NCI-H1417 (cell line): Measurements from ENCODE around the gene TBC1D22A.
A peak's percentile ranks its signal among the peaks of the same experiment; 100 is the strongest.
"Not testable (repeated sequence)": the region's sequence is repeated elsewhere in the genome, so short reads cannot be mapped to it uniquely, and the experiment has no call there.

Experiments used
- DNase-seq, 3 experiments: peaks; one replicate each; lab custom pipeline; 2025; lab: John Stamatoyannopoulos, UW

TBC1D22A gene

DNA sequence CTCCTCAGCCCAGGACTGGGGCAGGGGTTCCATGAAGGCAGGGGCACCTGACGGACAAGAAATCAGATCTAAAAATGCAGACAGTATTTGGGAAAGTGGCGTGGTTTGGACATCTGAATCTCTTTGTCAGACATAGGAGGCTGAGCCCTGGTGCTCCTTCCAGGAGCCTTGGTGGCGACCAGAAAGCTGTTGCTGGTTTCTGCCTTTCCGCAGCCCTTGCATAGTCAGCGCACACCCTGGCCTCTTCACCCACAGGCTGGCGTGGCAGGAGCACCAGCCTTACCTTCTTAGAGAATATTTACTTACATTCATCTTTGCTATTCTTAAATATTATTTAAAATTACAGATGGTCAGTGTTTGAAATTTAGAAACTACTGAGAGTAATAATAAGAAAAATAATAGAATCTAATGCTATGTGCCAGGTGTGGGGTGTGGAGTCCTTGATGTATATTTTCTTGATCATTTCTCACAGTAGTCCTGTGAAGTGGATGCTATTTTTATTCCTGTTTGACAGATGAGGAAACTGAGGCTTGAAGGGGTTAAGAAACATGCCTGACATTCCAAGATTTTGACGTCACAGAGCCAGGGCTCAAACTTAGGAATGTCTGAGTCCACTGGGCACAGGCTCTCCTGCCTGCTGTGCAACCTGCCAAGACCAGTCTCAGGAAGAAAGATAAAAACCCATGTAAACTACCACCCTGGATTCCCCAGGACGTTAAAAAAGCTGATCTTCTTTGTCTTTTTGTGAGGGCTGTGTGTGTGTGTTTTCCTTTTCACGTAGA lies 51.6 kb downstream of the TBC1D22A start:
- no peak for DNase-seq

DNA sequence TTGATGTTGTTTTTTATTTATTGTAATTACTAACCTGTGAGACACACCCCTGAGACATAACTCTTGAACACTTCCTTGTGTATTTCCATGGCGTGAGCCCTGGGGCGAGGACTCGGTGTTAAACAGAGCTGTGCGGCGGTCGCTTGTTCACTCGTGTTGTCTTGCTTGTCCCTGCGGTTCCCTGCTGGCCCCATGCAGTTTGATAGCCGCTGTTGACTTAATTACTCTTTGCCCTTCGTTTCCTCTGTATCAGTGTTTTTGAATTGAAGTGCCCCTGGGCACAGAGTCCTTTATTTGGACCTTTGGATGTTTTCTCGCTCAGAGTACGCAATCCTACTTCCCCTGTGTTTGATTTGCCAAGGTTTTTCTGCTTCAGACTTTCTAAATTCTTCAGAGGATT lies 52.7 kb downstream of the TBC1D22A start:
- peak in 1 of 3 experiments; percentile 4 for DNase-seq

DNA sequence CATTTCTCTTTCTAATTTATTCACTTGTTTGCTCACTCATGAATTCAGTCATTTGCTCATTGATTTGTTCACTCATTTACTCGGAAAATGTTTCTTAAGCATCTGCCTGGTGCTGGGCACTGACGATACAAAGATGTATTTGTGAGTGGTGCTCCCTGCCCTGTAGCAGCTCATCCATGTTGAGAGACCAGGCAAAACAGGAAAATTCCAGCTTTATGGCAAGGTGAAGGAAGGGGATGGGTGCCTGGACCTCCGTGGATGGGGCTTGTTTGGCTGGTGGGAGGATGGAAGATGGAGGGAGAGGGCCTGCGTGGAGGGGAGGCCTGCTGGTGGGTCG lies 53.1 kb downstream of the TBC1D22A start:
- DNase-seq = no peak

GRCh38 chr22:46815896-46816731 lies 53.7 kb downstream of the TBC1D22A start:
- no peak for DNase-seq

DNA sequence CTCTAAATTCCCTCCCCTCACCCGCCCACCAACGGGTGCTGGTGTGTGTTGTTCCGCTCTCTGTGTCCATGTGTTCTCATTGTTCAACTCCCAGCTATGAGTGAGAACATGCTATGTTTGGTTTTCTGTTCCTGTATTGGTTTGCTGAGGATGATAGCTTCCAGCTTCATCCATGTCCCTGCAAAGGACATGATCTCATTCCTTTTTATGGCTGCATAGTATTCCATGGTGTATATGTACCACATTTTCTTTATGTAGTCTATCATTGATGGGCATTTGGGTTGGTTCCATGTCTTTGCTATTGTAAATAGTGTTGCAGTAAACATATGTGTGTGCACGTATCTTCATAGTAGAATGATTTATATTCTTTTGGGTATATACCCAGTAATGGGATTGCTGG lies 54.9 kb downstream of the TBC1D22A start:
- DNase-seq = not testable (repeated sequence)

DNA sequence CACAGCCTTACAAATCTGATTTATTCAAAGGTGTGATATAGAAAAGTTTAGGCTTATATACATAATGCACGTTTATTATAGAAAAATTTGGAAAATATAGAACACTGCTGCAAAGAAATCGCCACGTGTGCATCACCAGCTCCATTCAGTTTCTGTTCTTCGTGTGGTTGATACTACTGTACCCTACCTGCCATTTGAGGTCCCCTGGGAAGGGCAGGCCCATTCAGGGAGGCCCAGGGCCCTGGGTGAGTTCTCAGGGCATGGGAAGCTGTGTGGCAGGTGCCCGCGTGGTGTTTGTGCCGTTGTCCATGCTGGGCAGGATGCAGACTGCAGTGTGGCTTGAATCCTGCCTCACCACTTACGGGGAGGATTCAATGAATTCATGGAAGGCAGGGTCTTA lies 60.8 kb downstream of the TBC1D22A start:
- DNase-seq = no peak

GRCh38 chr22:46823654-46824053 lies 61.2 kb downstream of the TBC1D22A start:
- DNase-seq = no peak

DNA sequence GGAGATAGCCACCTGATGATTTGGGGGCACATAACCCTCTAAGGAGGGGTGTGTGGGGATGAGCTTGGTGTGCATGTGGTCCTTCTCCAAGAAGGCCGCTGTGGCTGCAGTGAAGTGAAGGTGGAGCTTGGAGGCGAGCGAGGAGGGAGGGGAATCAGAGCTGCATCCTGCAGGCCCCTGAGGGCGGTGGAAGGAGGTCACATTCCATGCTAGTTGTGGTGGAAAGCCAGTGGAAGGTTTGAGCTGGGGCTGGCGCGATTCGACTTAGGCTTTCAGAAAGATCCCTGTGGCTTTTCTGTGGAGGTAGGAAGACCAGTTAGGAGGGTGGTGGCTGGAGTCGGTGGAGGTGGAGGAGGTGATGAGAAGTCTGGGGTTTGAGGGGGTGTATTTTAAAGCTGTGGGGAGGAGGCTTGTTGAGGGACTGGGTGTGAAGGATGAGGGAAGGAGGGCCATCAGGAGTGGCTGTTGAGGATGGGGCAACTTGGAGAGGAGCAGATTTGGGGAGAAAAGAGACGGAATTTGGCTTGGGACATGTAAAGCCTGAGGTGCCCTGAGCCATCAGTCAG lies 62.0 kb downstream of the TBC1D22A start:
- DNase-seq = no peak

GRCh38 chr22:46824980-46825544 lies 62.6 kb downstream of the TBC1D22A start:
- DNase-seq = no peak

- DNase-seq = no peak
These were observed 64.1 kb downstream of the TBC1D22A start for GRCh38 chr22:46826438-46827135.

DNA sequence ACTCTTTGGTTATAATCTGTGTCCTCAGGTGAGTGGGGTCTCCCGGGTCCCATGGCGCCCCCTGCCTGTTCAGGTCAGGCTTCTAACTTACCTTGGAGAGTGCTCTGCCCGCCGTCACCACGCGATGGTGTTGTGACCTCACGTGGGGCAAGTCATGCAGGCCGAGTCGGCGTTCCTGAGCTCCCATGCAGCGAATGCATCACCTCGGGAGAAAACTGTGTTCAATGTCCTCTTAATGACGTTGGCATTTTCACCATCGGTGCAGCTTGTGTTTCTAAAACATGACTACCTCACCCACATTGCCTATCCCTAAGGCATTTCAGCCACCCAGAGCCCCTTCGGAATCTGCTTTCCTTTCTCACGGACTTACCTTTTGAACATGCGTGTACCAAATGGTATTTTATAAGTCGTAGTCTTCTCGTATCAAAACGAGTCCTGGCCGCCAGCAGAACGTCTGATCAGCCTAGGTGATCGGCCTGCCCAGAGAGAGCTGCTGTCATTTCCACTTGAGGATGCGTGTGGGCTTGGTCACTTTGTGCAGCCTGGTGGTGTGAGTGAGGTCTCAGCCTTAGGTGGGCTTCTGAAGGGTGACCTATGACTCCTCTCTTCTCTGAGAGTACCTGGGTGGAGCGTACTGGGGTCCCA lies 64.8 kb downstream of the TBC1D22A start:
- no peak for DNase-seq

GRCh38 chr22:46827781-46828180 lies 65.3 kb downstream of the TBC1D22A start:
- no peak for DNase-seq

- DNase-seq = no peak
These were observed 66.0 kb downstream of the TBC1D22A start for GRCh38 chr22:46828323-46828900.

- no peak for DNase-seq
These were observed 66.9 kb downstream of the TBC1D22A start for GRCh38 chr22:46829117-46829891.

DNA sequence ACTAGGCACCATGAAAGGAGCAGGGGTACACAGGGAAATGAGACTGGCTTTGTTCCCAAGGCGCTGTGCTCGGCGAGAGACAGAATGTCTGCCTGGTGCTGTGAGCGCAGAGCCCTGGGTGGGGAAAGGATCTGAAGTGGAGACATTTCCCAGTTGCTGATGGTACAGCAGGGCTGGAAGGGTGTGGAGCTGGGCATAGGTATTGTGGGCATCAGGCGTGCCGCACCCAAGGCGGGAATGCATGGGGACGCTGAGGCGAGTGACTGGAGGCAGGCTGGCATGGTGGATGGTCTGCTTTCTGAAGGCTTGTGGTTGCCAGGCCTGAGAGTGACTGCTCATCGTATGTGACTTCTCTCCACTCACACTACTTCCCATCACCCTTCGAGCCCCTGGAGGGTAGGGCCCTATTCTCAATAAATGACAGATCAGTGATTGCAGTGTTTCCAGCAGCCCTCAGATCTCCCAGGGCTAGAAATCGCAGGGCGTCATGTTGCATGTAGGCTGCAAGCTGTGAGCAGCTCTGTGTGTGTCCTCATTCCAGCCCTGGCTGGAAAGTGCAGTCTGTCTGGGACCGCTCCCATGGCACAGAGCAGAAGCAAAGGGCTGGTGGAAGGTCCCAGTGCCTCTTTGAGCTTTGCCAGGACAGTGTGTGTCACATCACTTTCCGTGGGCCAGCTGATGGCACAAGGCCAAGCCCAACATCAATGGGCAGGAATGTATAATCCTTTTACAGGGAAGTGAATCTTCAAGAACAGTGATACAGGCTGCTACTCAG lies 67.7 kb downstream of the TBC1D22A start:
- no peak for DNase-seq

GRCh38 chr22:46830841-46831240 lies 68.4 kb downstream of the TBC1D22A start:
- DNase-seq = no peak

GRCh38 chr22:46833228-46833627 lies 70.8 kb downstream of the TBC1D22A start:
- DNase-seq = no peak

- DNase-seq = no peak
These were observed 71.7 kb downstream of the TBC1D22A start for GRCh38 chr22:46834021-46834737.

- no peak for DNase-seq
These were observed 72.8 kb downstream of the TBC1D22A start for GRCh38 chr22:46835288-46835687.
